ENCODE measurements around the gene PTPRD.

Gene PTPRD

GRCh38 chr9:8389531-8389930 is 2223.3 kb downstream of the PTPRD start:
- DNase-seq, result no peak

- no peak for DNase-seq
These were observed 2224.7 kb downstream of the PTPRD start for GRCh38 chr9:8388132-8388531.

GRCh38 chr9:8384091-8384490 is 2228.7 kb downstream of the PTPRD start:
- DNase-seq, result peak; percentile 43

- DNase-seq, result no peak
These were observed 2229.8 kb downstream of the PTPRD start for GRCh38 chr9:8382777-8383527.

GRCh38 chr9:8382266-8382665 is 2230.5 kb downstream of the PTPRD start:
- no peak for DNase-seq

- no peak for DNase-seq
These were observed 2231.2 kb downstream of the PTPRD start for GRCh38 chr9:8381601-8382000.

- DNase-seq, result no peak
These were observed 2238.3 kb downstream of the PTPRD start for GRCh38 chr9:8374471-8374870.

GRCh38 chr9:8371686-8372085 is 2241.1 kb downstream of the PTPRD start:
- no peak for DNase-seq

- no peak for DNase-seq
These were observed 2246.5 kb downstream of the PTPRD start for GRCh38 chr9:8366161-8366926.

GRCh38 chr9:8365466-8366160 is 2247.2 kb downstream of the PTPRD start:
- no peak for DNase-seq

GRCh38 chr9:8365029-8365428 is 2247.8 kb downstream of the PTPRD start:
- no peak for DNase-seq

- no peak for DNase-seq
These were observed 2248.6 kb downstream of the PTPRD start for GRCh38 chr9:8364026-8364752.

GRCh38 chr9:8362250-8362649 is 2250.6 kb downstream of the PTPRD start:
- DNase-seq, result no peak

- no peak for DNase-seq
These were observed 2251.4 kb downstream of the PTPRD start for GRCh38 chr9:8361364-8361763.

GRCh38 chr9:8356406-8356805 is 2256.4 kb downstream of the PTPRD start:
- DNase-seq, result no peak

GRCh38 chr9:8351436-8351835 is 2261.4 kb downstream of the PTPRD start:
- DNase-seq, result no peak

GRCh38 chr9:8349901-8350300 is 2262.9 kb downstream of the PTPRD start:
- DNase-seq, result no peak

GRCh38 chr9:8349376-8349775 is 2263.4 kb downstream of the PTPRD start:
- no peak for DNase-seq

- DNase-seq, result no peak
These were observed 2264.0 kb downstream of the PTPRD start for GRCh38 chr9:8348756-8349155.

- no peak for DNase-seq
These were observed 2266.5 kb downstream of the PTPRD start for GRCh38 chr9:8346296-8346695.

GRCh38 chr9:8338767-8339510 is 2273.9 kb downstream of the PTPRD start:
- DNase-seq, result peak; percentile 32
